Adrenal gland (tissue), 5 donors: ENCODE data around the gene TSFM.

Source experiments
- CTCF ChIP-seq, 6 experiments: fragments of 450-650 bp in 4 of 6; fragments of 200-600 bp in 2 of 6; sonication (generic) in 1 of 6; IDR thresholded peaks; 1 replicate in 5 of 6; 2 replicates in 1 of 6; pipeline versions ENCODE4 v1.5.1 to v1.8.0; 2016 to 2021; ENCODE audit warnings: antibody characterized with exemption in 6 of 6, mild to moderate bottlenecking in 2 of 6, moderate library complexity in 1 of 6
- POLR2A ChIP-seq, 2 donors: fragments of 450-650 bp; IDR thresholded peaks; one replicate each; pipeline ENCODE4 v1.6.1; 2017; ENCODE audit warnings: antibody characterized with exemption in 2 of 2, mild to moderate bottlenecking in 2 of 2, moderate library complexity in 1 of 2
- donor health status: DM: no; HTN: no; CAD: no.

DNA sequence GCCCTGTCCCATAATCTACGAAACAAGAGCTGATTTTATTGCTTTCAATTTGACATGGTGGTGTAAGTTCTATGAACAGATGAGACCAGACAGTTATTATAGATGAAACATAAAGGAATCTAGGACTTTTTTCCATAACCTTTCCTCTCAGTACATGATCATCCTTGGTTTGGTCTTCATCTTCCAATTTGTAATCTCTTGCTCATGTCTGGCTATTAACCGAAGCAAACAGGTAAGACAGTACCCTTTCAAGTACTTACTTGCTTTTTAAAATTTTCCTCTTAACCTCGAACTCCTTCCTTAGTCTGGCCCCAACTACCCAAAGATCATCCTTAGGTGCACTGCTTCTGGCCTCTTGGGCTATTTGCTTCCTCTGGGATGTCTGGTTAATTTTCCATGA lies 36.6 kb upstream of the TSFM start:
- TF ChIP-seq CTCF (IDR thresholded peaks at IDR 0.05) (no peak), POLR2A (IDR thresholded peaks at IDR 0.05) (no peak)
